VCaP (cell line): ENCODE results near the gene OR52E4.

Experiments used
- H3K27ac ChIP-seq: fragments of 450-650 bp; 2 replicates; pipeline ENCODE4 v1.5.1; 2017
- TF ChIP-seq, protein P1 (sequence below): fragments of 450-650 bp; conservative IDR thresholded peaks from 2 replicates; pipeline ENCODE4 v1.5.1; 2017; ENCODE audit warnings: mild to moderate bottlenecking, moderate library complexity

Gene OR52E4

DNA sequence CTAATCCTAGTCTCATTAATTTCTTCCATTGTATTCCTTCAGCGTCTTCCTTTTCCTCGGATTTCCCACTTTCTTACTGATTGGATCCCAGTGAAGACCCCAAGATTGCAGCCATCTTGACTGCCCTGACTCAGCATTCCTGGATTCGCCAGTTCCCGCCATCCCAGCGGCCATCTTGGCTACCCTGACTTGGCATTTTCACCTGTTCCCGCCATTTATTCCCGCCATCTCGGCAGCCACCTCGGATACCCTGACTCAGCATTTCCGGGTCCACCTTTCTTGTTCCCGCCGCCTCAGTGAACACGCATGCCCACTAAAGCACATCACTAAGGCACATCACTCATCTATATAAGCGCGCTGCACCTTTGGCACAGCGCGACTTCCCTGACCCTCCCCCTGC, 47.8 kb downstream of the OR52E4 start:
- TF ChIP-seq, protein P1, sequence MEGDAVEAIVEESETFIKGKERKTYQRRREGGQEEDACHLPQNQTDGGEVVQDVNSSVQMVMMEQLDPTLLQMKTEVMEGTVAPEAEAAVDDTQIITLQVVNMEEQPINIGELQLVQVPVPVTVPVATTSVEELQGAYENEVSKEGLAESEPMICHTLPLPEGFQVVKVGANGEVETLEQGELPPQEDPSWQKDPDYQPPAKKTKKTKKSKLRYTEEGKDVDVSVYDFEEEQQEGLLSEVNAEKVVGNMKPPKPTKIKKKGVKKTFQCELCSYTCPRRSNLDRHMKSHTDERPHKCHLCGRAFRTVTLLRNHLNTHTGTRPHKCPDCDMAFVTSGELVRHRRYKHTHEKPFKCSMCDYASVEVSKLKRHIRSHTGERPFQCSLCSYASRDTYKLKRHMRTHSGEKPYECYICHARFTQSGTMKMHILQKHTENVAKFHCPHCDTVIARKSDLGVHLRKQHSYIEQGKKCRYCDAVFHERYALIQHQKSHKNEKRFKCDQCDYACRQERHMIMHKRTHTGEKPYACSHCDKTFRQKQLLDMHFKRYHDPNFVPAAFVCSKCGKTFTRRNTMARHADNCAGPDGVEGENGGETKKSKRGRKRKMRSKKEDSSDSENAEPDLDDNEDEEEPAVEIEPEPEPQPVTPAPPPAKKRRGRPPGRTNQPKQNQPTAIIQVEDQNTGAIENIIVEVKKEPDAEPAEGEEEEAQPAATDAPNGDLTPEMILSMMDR = no peak
- H3K27ac ChIP-seq = no peak overlapping the region

DNA sequence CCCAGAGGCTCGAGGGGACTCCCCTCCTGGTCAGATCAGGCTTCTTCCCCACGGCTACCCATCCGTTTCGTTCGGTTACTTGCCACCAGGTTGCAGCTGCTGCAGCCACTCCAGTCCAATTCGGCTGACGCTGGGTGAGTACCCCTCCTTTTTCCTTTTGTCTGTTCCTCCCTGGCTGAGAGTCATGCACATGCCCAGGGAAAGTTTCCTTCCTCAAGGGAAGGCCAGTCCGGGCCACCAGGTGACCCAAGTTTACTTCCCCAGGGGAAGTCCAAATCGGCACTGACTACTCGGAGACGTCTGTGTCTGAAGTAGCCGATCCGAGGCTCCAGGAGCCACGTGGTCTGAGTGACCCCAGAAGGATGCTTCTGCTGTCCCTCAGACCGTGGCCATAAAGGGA, 48.4 kb downstream of the OR52E4 start:
- no peak overlapping the region for H3K27ac ChIP-seq
- TF ChIP-seq, protein P1 = no peak

DNA sequence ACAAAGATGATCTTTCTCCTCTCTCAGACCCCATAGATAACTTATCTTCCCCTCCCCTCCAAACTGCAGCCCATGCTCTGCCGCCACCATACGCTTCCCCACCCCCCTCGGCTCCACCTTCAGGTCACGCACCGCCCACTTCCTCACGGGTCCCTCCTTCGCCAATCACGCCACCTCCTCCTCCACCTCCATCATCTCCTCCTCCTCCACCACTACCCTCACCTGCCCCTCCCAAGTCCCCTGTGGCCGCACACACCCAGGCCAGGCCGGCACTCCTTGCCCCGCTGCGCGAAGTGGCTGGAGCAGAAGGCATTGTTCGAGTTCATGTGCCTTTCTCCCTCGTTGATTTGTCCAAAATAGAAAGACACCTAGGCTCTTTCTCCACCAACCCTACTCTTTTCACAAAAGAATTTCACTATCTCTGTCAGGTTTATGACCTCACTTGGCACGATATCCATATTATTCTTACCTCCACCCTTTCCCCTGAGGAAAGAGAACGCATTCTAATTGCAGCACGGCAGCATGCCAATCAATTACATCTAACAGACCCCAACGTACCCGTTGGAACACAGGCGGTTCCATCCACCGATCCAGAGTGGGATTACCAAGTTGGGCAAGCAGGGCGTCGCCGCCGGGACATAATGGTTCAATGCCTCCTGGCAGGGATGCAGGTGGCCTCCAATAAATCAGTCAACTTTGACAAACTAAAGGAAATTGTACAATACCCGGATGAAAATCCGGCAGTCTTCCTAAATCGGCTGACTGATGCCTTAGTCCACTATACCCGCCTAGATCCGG, 49.3 kb downstream of the OR52E4 start:
- H3K27ac ChIP-seq = no peak overlapping the region
- TF ChIP-seq, protein P1 = no peak

DNA sequence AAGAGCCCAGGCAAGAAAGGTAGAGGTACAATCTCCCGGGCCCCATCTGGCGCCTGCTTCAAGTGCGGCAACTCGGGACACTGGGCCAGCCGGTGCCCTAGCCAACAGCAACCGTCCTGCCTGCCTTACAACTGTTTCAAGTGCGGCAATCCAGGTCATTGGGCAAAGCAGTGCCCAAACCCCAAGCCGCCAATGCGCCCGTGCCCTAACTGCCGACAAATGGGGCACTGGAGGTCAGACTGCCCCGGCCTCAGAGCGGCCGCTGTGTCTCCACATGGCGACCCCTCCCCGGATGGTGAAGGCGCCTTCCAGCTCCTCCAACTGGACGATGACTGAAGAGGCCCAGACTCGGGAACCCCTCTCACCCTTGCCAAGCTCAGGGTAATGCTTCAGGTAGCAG, 50.2 kb downstream of the OR52E4 start:
- TF ChIP-seq, protein P1 = no peak
- no peak overlapping the region for H3K27ac ChIP-seq

DNA sequence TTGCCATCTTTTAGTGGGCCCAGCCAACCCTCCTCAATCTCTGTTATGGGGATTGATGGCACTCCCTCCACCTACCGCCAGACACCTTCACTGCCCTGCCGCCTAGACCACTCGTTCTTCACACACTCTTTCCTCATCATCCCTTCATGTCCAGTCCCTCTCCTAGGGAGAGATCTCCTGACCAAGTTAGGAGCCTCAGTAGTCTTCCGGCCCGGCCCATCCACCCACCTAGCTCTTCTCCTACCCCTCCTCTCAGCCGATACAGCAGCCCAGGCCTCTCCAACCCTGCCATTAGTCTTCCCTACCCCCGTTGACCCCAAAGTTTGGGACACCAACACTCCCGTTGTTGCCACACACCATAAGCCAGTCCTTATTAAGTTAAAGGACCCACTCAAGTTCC, 50.6 kb downstream of the OR52E4 start:
- TF ChIP-seq, protein P1 = no peak
- no peak overlapping the region for H3K27ac ChIP-seq

DNA sequence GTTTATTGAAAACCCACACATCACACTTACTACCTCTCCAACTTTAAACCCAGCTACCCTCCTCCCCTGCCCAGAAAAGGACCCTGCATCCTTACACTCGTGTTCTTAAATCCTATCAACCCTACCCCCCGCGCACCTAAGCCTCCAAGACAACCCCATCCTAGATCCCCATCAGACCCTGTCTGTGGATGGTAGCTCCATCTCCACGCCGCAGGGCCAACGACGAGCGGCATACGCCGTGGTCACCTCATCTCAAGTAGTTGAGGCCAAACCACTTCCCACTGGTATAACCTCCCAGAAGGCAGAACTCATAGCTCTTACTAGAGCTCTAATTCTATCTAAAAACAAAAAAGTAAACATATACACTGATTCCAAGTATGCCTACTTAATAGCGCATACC, 52.2 kb downstream of the OR52E4 start:
- TF ChIP-seq, protein P1 = no peak
- no peak overlapping the region for H3K27ac ChIP-seq

DNA sequence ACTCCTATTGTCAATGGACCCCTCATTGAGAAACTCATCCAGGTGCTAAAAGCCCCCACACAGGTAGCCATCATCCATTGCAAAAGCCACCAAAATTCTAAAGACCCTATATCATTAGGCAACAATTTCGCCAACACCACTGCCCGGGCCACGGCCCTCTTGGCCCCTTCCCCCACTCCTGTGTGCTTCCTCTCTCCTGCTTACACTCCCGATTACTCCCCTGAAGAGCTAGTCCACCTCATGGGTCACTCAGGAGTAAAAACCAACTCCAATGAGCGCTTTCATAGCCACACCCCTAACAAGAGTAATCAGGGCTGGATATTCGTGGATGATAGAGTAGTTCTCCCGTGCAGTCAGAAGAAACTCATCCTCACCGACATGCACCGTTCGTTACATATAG, 52.7 kb downstream of the OR52E4 start:
- TF ChIP-seq, protein P1 = no peak
- no peak overlapping the region for H3K27ac ChIP-seq
